Midbrain (tissue), 1 donor: ENCODE data around the gene HMGXB3.
A peak's percentile ranks its signal among the peaks of the same experiment; 100 is the strongest.

Experiments
- DNase-seq: peaks from one replicate; lab custom pipeline; 2025; lab: John Stamatoyannopoulos, UW

HMGXB3 gene

GRCh38 chr5:150052956-150053712 is 52.6 kb downstream of the HMGXB3 start:
- no peak for DNase-seq

- DNase-seq, result no peak
Observed at GRCh38 chr5:150053713-150054392, 53.3 kb downstream of the HMGXB3 start.

- no peak for DNase-seq
Observed at GRCh38 chr5:150054569-150054968, 54.0 kb downstream of the HMGXB3 start.

GRCh38 chr5:150055326-150056074 is 55.0 kb downstream of the HMGXB3 start:
- no peak for DNase-seq

- DNase-seq, result no peak
Observed at GRCh38 chr5:150056075-150056443, 55.5 kb downstream of the HMGXB3 start.

GRCh38 chr5:150057052-150057451 is 56.5 kb downstream of the HMGXB3 start:
- DNase-seq, result no peak

- no peak for DNase-seq
Observed at GRCh38 chr5:150057511-150057910, 57.0 kb downstream of the HMGXB3 start.

GRCh38 chr5:150057996-150058395 is 57.5 kb downstream of the HMGXB3 start:
- no peak for DNase-seq

GRCh38 chr5:150058480-150059126 is 58.1 kb downstream of the HMGXB3 start:
- DNase-seq, result peak; percentile 22

- DNase-seq, result no peak
Observed at GRCh38 chr5:150059623-150060022, 59.1 kb downstream of the HMGXB3 start.

- no peak for DNase-seq
Observed at GRCh38 chr5:150060471-150060870, 59.9 kb downstream of the HMGXB3 start.

- no peak for DNase-seq
Observed at GRCh38 chr5:150061538-150061995, 61.0 kb downstream of the HMGXB3 start.

- DNase-seq, result no peak
Observed at GRCh38 chr5:150062216-150062922, 61.8 kb downstream of the HMGXB3 start.

GRCh38 chr5:150063638-150064037 is 63.1 kb downstream of the HMGXB3 start:
- DNase-seq, result no peak

- no peak for DNase-seq
Observed at GRCh38 chr5:150064681-150065220, 64.2 kb downstream of the HMGXB3 start.

GRCh38 chr5:150065346-150065745 is 64.8 kb downstream of the HMGXB3 start:
- DNase-seq, result no peak

- DNase-seq, result no peak
Observed at GRCh38 chr5:150065886-150066285, 65.3 kb downstream of the HMGXB3 start.

GRCh38 chr5:150066436-150066835 is 65.9 kb downstream of the HMGXB3 start:
- DNase-seq, result no peak

- no peak for DNase-seq
Observed at GRCh38 chr5:150066901-150067396, 66.4 kb downstream of the HMGXB3 start.

- no peak for DNase-seq
Observed at GRCh38 chr5:150067405-150067960, 66.9 kb downstream of the HMGXB3 start.

GRCh38 chr5:150068071-150068470 is 67.5 kb downstream of the HMGXB3 start:
- DNase-seq, result no peak
